ENCODE measurements around the gene ZNG1A.
"Not testable (repeated sequence)": the region's sequence is repeated elsewhere in the genome, so short reads cannot be mapped to it uniquely, and the experiment has no call there.

ZNG1A gene

GRCh38 chr9:151173-151572 is 27.7 kb downstream of the ZNG1A start:
- H3K9me3 ChIP-seq (ENCODE audit: insufficient read depth, low read depth, low read length); H3K4me1 ChIP-seq (ENCODE audit: insufficient read depth, low read length); H3K4me3 ChIP-seq (ENCODE audit: low read length); H3K36me3 ChIP-seq (ENCODE audit: insufficient read depth, low read depth, low read length); H3K9ac ChIP-seq (ENCODE audit: low read depth, low read length); H3K27me3 ChIP-seq (ENCODE audit: insufficient read depth, low read length); H3K27ac ChIP-seq (ENCODE audit: low read length): not testable (repeated sequence)

GRCh38 chr9:139880-140279 is 39.0 kb downstream of the ZNG1A start:
- H3K36me3 ChIP-seq (ENCODE audit: insufficient read depth, low read depth, low read length); H3K27ac ChIP-seq (ENCODE audit: low read length); H3K4me1 ChIP-seq (ENCODE audit: insufficient read depth, low read length); H3K9ac ChIP-seq (ENCODE audit: low read depth, low read length); H3K9me3 ChIP-seq (ENCODE audit: insufficient read depth, low read depth, low read length); H3K27me3 ChIP-seq (ENCODE audit: insufficient read depth, low read length); H3K4me3 ChIP-seq (ENCODE audit: low read length): not testable (repeated sequence)

GRCh38 chr9:117995-118467 is 60.8 kb downstream of the ZNG1A start, which contains the start of gene FOXD4:
Gene FOXD4, minus strand, starts transcription at chr9:118417. Its CDS starts 298 bp downstream, at chr9:118119.
- not testable (repeated sequence) for H3K9me3 ChIP-seq (ENCODE audit: insufficient read depth, low read depth, low read length); H3K27ac ChIP-seq (ENCODE audit: low read length); H3K9ac ChIP-seq (ENCODE audit: low read depth, low read length); H3K4me1 ChIP-seq (ENCODE audit: insufficient read depth, low read length); H3K36me3 ChIP-seq (ENCODE audit: insufficient read depth, low read depth, low read length)
- H3K27me3 ChIP-seq (ENCODE audit: insufficient read depth, low read length), result peaks cover 55% of the 10 kb centered on the region
- H3K4me3 ChIP-seq (ENCODE audit: low read length), result peak within 1 kb of the TSS; percentile 50; the same call in 1 of the 2 replicates

- not testable (repeated sequence) for H3K36me3 ChIP-seq (ENCODE audit: insufficient read depth, low read depth, low read length); H3K27ac ChIP-seq (ENCODE audit: low read length); H3K9me3 ChIP-seq (ENCODE audit: insufficient read depth, low read depth, low read length); H3K9ac ChIP-seq (ENCODE audit: low read depth, low read length); H3K4me1 ChIP-seq (ENCODE audit: insufficient read depth, low read length)
- H3K4me3 ChIP-seq (ENCODE audit: low read length), result peak overlapping the region; percentile 50; the same call in 1 of the 2 replicates
- peaks cover 62% of the 10 kb centered on the region for H3K27me3 ChIP-seq (ENCODE audit: insufficient read depth, low read length)
Measured at GRCh38 chr9:117144-117994, 61.5 kb downstream of the ZNG1A start.

GRCh38 chr9:116239-117077 is 62.4 kb downstream of the ZNG1A start:
- H3K27ac ChIP-seq (ENCODE audit: low read length); H3K4me1 ChIP-seq (ENCODE audit: insufficient read depth, low read length); H3K36me3 ChIP-seq (ENCODE audit: insufficient read depth, low read depth, low read length); H3K9me3 ChIP-seq (ENCODE audit: insufficient read depth, low read depth, low read length); H3K4me3 ChIP-seq (ENCODE audit: low read length); H3K9ac ChIP-seq (ENCODE audit: low read depth, low read length): not testable (repeated sequence)
- H3K27me3 ChIP-seq (ENCODE audit: insufficient read depth, low read length), result peaks cover 71% of the 10 kb centered on the region

GRCh38 chr9:115118-115451 is 63.8 kb downstream of the ZNG1A start:
- H3K9ac ChIP-seq (ENCODE audit: low read depth, low read length); H3K27ac ChIP-seq (ENCODE audit: low read length); H3K9me3 ChIP-seq (ENCODE audit: insufficient read depth, low read depth, low read length); H3K4me1 ChIP-seq (ENCODE audit: insufficient read depth, low read length); H3K36me3 ChIP-seq (ENCODE audit: insufficient read depth, low read depth, low read length); H3K4me3 ChIP-seq (ENCODE audit: low read length): not testable (repeated sequence)
- peaks cover 82% of the 10 kb centered on the region for H3K27me3 ChIP-seq (ENCODE audit: insufficient read depth, low read length)

- H3K4me1 ChIP-seq (ENCODE audit: insufficient read depth, low read length); H3K27ac ChIP-seq (ENCODE audit: low read length); H3K36me3 ChIP-seq (ENCODE audit: insufficient read depth, low read depth, low read length); H3K9ac ChIP-seq (ENCODE audit: low read depth, low read length); H3K9me3 ChIP-seq (ENCODE audit: insufficient read depth, low read depth, low read length): not testable (repeated sequence)
- Histone ChIP-seq H3K27me3 (ENCODE audit: insufficient read depth, low read length) (peaks cover 88% of the 10 kb centered on the region), H3K4me3 (ENCODE audit: low read length) (peak overlapping the region; percentile 35; the same call in 1 of the 2 replicates)
Measured at GRCh38 chr9:114267-115117, 64.4 kb downstream of the ZNG1A start.

- not testable (repeated sequence) for H3K4me1 ChIP-seq (ENCODE audit: insufficient read depth, low read length); H3K9me3 ChIP-seq (ENCODE audit: insufficient read depth, low read depth, low read length); H3K27ac ChIP-seq (ENCODE audit: low read length); H3K9ac ChIP-seq (ENCODE audit: low read depth, low read length); H3K36me3 ChIP-seq (ENCODE audit: insufficient read depth, low read depth, low read length)
- H3K4me3 ChIP-seq (ENCODE audit: low read length), result peak overlapping the region; percentile 35; the same call in 1 of the 2 replicates
- H3K27me3 ChIP-seq (ENCODE audit: insufficient read depth, low read length), result peaks cover 96% of the 10 kb centered on the region
Measured at GRCh38 chr9:113468-114266, 65.2 kb downstream of the ZNG1A start.

GRCh38 chr9:112589-113467 is 66.0 kb downstream of the ZNG1A start:
- H3K9me3 ChIP-seq (ENCODE audit: insufficient read depth, low read depth, low read length); H3K4me3 ChIP-seq (ENCODE audit: low read length); H3K4me1 ChIP-seq (ENCODE audit: insufficient read depth, low read length); H3K27ac ChIP-seq (ENCODE audit: low read length); H3K36me3 ChIP-seq (ENCODE audit: insufficient read depth, low read depth, low read length); H3K9ac ChIP-seq (ENCODE audit: low read depth, low read length): not testable (repeated sequence)
- H3K27me3 ChIP-seq (ENCODE audit: insufficient read depth, low read length), result peaks cover 96% of the 10 kb centered on the region

- H3K9me3 ChIP-seq (ENCODE audit: insufficient read depth, low read depth, low read length); H3K4me1 ChIP-seq (ENCODE audit: insufficient read depth, low read length); H3K27ac ChIP-seq (ENCODE audit: low read length); H3K4me3 ChIP-seq (ENCODE audit: low read length); H3K9ac ChIP-seq (ENCODE audit: low read depth, low read length); H3K36me3 ChIP-seq (ENCODE audit: insufficient read depth, low read depth, low read length): not testable (repeated sequence)
- H3K27me3 ChIP-seq (ENCODE audit: insufficient read depth, low read length), result peaks cover 93% of the 10 kb centered on the region
Measured at GRCh38 chr9:110672-111071, 68.2 kb downstream of the ZNG1A start.

Measured in iPS-20b (cell line).